GM18526 (cell line): ENCODE results near the gene SBF1.

Source experiments
- POLR2A ChIP-seq: IDR thresholded peaks from 3 replicates; pipeline ENCODE4 v1.6.1; 2011; ENCODE audit not compliant: insufficient read length; ENCODE audit errors: extremely low read depth

The SBF1 gene

DNA sequence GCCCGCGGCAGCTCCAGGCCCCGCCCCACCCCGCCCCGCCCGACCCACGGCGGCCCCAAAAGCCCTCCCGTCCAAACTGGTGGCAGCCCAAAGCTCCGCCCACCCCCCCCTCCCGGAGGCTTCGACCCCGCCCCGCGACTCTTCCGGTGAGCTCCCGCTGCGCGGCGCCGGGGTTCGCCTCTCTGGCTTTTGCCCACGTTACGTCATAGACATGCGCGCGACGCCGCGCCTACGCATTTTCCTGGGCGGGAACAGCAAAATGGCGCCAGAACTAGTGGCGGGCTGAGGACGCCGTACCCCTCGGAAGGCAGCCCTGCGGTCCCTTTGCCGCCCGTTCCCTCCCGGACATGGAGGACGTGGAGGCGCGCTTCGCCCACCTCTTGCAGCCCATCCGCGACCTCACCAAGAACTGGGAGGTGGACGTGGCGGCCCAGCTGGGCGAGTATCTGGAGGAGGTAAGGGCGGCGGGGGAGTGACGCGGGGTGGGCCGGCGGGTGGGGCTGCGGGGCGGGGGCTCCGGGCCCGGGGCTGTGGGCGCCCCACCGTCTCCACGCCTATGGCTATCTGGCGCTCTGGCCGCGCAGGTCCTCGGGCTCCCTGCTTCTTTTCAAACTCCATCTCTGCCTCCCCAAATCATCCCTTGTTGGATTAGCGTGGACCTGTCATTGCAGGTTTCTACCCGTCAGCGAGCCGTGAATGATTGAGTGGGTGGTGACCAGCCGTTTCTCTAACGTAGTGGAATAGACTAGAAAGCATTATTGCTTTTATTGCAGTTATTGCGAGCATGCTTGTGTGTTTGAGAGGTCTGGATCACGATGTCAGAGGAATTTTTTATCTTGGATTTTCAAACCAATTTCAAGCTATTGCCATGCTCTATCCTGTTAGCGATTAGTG, 33.4 kb upstream of the SBF1 start, which contains the start of gene NCAPH2:
Gene NCAPH2, plus strand, starts transcription at position 234 of the 894 bp plus-strand sequence. Its CDS starts 114 bp downstream, at position 348.
- peak; percentile 83 for TF ChIP-seq POLR2A

DNA sequence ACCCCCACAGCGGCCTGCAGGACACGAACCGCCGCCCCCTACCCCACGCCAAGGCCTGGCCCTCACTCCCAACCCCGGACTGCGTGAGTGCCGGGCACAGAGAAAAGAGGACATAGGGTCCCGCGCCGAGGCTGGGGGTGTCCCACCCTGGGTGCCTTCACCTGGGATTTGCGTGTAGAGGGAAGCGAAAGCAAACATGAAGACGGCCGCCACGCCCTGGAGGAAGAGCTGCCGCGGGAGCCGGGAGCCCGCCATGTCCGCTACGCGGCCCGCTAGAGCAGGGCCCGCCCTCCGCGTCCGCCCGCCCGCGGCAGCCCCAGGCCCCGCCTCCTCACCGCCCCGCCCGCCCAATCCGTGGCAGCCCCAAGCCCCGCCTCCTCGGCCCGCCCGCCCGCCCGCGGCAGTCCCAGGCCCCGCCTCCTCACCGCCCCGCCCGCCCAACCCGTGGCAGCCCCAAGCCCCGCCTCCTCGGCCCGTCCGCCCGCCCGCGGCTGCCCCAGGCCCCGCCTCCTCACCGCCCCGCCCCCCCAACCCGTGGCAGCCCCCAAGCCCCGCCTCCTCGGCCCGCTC, 32.7 kb upstream of the SBF1 start, which contains the start of gene LMF2:
Gene LMF2, minus strand, starts transcription at position 282 of the 570 bp plus-strand sequence. Its CDS starts 27 bp downstream, at position 255.
- TF ChIP-seq POLR2A = peak; percentile 76

DNA sequence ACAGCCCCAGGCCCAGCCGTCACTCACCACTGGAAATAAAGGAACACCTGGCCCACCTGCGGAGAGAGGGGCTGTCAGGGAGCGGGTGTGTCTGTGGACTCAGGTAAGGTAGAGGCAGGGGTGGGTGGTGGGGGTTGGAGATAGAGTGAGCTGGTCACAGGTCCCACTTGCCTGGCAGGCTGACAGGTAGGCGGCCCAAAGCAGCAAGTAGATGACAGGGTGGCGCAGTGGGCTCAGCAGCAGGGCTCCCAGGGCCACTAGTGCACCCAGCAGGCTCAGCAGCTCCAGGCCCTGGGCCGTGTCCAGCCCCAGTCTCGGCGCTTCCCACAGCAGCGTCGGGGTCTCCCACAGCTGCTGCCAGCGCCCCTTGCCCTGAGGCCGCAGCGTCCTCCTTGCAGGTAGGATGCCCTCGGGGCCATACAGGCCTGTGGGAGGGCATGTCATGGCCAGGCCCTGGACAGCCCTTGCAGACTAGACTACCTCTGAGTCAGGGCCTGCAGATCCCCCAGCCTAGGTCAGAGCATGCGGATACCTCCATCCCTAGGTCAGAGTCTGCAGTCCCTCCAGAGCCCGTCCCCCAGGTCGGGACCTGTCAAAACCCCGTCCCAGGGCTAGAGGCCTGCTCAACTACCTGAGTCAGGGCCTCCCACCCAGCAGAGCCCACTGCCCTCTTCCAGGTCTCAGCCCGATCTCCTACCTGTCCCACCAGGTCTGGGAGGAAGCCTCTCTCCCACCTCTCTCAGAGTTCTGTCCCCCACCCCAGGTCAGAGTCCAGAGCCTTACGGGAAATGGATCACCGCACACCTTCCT, 32.0 kb upstream of the SBF1 start:
- TF ChIP-seq POLR2A = no peak

DNA sequence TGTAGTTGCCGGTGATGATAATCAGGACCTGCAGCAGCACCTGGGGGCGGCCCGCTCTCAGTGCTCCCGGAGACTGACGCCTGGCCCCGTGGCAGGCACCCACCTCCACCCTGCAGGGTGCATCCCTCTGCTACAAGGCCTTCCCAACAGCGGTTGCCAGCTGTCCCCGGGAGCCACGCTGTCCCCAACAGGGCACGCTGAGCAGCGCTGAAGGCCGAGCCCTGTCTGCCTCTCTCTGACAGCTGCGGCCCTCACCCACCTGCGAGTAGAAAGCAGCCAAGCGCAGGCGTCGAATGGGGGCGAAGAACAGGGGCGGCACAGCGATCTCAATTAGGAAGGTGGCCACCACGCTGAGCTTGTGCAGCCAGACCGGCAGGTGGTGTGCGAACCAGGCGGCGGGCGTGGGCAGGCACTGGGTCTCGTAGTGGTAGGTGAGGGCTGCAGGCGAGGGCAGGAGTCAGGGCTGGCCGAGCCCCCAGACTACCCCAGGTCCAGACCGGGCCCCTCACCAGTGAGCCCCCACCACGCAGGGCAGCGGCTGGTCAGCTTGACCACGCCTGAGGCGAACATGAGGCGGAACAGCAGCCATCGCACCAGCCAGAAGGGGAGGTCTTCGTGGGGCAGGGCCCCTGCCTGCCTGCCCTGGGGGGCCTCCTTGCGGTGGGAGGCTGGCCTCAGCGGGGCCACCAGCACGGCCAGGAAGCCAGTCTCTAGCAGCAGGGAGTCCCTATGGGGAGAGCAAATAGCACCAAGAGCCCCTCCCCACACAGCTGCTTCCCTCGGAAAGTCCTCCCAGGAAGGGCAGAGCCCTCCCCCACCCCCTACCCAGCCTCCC, 31.2 kb upstream of the SBF1 start:
- no peak for TF ChIP-seq POLR2A

DNA sequence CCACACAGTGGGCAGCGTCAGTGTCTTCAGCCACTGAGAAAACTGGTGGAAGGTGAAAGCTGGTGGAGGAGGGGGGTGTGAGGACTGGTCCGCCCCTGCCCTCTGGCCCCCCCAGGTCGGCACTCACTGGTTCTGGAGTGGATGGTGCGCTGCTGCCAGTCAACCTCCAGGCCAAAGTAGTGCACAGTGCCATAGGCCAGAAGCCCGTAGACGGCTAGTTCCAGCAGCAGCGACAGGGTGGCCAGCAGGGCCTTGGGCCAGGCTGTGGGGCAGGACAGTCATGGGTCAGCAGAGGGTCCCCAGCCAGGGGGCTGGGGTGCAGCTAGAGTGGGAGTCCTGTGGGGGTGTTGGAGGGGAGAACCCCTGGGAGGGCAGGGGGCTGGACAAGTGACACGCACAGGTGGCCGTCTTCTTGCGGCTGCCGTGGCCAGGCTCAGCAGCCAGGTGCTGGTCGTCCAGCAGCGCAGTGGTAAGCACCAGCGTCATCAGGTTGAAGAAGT, 30.5 kb upstream of the SBF1 start:
- no peak for TF ChIP-seq POLR2A

DNA sequence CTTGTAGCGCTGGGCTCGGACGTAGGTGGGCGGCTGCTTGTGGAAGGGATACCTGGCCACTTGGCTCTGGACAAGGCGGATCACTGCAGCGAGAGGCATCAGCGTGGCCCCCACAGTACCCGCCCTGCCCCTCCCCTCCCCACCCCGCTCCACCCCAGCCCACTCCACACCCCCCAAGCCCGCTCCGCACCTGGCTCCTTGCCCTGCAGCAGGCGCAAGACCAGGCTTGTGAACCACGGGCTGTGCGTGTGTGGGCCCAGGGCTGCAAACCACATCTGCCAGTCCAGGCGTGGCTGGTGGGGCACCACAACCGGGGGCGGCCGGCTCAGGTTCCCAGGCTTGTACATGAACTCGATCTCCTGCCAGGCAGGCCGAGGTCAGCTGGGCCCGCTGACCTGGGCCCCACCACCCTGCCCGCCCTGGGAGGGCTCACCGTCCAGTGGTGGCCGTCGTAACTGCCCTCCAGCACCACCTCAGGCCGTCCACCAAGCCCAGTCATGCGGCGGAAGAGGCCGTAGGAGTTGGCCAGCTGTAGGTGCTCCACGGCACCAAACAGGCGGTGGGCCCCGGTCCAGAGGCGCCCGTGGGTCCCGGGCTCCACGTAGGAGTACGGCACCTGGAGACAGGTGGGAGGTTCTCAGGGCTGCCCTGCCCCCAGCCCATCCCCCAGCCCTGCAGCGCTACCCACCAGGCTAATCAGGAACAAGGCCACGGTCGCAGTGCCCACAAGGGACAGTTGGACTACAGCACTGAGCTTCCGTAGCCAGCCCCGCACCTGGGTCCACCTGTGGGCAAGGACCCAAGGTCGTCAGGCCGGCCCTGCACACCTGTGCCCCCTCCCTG, 29.8 kb upstream of the SBF1 start:
- no peak for TF ChIP-seq POLR2A

DNA sequence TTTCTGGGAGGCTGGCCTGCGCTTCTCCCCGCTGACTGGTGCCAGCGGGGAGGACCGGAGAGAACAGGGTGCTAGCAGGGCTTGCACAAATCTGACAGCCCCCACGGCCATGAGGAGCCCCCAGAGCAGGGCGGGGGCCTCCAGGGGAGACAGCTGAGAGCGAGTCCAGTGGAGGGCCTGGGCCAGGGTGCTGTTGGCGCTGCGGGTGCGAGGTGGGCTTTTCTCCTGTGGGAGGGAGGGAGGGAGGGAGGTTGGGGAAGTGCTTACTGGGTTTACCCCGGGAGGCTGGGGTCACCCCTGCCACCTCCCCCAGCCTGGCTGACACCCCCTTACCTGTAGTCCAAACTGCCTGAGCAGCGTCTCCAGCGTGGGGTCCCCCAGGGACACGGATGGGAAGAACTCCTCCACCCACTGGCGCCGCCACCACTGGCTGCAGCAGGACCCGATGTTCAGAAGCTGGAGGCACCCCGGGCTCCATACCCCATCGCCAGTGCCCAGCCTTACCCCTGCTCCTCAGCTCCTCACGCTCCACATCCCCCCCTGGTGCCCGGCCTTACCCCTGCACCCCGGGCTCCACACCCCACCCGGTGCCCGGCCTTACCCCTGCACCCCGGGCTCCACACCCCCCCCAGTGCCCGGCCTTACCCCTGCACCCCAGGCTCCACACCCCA, 28.8 kb upstream of the SBF1 start:
- TF ChIP-seq POLR2A = no peak

DNA sequence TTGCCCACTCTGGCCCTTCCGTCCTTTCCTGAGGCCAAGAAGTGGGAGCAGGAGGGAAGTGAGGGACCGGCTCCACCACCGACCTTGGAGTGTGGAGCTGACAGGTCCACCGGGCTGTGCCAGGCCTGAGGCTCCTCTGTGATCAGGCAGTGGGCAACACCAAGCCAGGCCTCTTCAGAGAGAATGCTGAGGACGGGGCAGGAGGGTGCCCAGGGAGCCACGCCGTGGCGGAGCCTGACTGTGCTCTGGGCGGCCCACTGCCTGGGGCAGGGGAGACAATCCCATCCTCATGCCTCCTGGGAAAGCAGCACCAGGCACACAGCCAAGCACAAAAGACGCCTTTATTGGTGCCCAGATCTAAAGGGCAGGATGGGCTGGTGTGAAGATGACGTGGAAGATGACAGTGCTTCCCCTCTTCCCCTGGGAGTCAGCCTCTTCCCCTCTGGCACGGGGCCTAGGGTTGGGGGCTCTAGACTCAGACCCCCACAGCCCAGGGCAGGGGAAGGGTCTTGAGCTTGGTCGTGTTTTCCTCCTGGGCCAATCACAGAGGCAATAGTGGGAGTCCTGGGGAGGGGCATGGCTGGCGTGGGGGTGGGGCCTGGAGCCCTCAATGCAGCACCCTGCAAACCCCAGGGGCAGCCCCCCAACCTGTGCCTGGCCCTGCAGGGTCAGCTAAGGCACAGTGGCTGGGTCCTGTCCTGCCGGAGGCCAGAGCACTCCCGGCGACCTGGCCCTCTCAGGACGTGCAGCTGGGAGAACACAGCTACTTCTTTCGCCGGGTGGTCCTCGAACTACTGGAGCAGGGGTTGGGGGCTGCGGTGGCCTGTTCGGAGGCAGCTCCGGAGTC, 28.0 kb upstream of the SBF1 start:
- no peak for TF ChIP-seq POLR2A

- TF ChIP-seq POLR2A = no peak
Observed at GRCh38 chr22:50502096-50502495, 27.3 kb upstream of the SBF1 start.

GRCh38 chr22:50500452-50500851, 25.6 kb upstream of the SBF1 start:
- TF ChIP-seq POLR2A = no peak

GRCh38 chr22:50498322-50498890, 23.6 kb upstream of the SBF1 start:
- no peak for TF ChIP-seq POLR2A

DNA sequence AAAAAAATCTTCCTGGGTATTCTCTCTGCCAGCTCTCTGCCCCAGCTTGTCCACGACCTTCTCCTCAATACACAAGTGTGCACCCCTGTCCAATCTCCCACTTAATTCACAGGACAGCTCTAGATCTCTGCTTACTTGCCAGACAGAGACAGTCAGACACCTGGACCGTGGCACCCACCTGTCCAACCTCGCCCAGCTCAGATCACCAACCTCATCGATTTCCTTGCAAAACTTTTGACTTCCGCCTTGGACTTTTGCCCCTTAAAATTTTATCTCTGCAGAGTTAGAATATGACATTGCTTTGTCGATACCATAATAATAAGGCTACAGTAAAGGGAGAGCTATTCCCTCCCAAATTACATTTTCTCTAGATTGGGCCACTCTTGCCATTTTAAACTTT, 22.3 kb upstream of the SBF1 start:
- no peak for TF ChIP-seq POLR2A
